Germinal center (tissue), 1 donor: ENCODE measurements around the gene AK1.

Experiments used
- DNase-seq: peaks from one replicate; pipeline ENCODE4 v3.0.0; 2012; ENCODE audit warnings: mixed read lengths, low spot score

The AK1 gene

GRCh38 chr9:127867356-127868277 is 9.9 kb downstream of the AK1 start:
- no peak for DNase-seq

GRCh38 chr9:127866535-127866934 is 10.9 kb downstream of the AK1 start:
- peak; percentile 48 for DNase-seq

- no peak for DNase-seq
These were observed 11.6 kb downstream of the AK1 start for GRCh38 chr9:127865645-127866464.

- no peak for DNase-seq
These were observed 14.3 kb downstream of the AK1 start for GRCh38 chr9:127863191-127863621.

- peak; percentile 69 for DNase-seq
These were observed 15.1 kb downstream of the AK1 start for GRCh38 chr9:127862075-127863011.

- DNase-seq, result no peak
These were observed 16.7 kb downstream of the AK1 start for GRCh38 chr9:127860779-127861178.

GRCh38 chr9:127860260-127860659 is 17.2 kb downstream of the AK1 start:
- no peak for DNase-seq

GRCh38 chr9:127858041-127858512 is 19.4 kb downstream of the AK1 start:
- DNase-seq, result no peak

- DNase-seq, result no peak
These were observed 20.2 kb downstream of the AK1 start for GRCh38 chr9:127857278-127857677.

GRCh38 chr9:127856729-127857116 is 20.8 kb downstream of the AK1 start:
- no peak for DNase-seq

GRCh38 chr9:127856094-127856728 is 21.3 kb downstream of the AK1 start:
- no peak for DNase-seq

- no peak for DNase-seq
These were observed 22.0 kb downstream of the AK1 start for GRCh38 chr9:127855522-127855921.

- DNase-seq, result no peak
These were observed 22.5 kb downstream of the AK1 start for GRCh38 chr9:127854960-127855359.

GRCh38 chr9:127854184-127854806 is 23.2 kb downstream of the AK1 start, which contains the start of gene ENG:
Gene ENG, minus strand, starts transcription at chr9:127854658. Its CDS starts 303 bp downstream, at chr9:127854355.
- no peak for DNase-seq

- no peak for DNase-seq
These were observed 23.9 kb downstream of the AK1 start for GRCh38 chr9:127853312-127854183.

GRCh38 chr9:127852829-127853228 is 24.6 kb downstream of the AK1 start:
- no peak for DNase-seq

GRCh38 chr9:127850286-127850830 is 27.1 kb downstream of the AK1 start:
- no peak for DNase-seq

- no peak for DNase-seq
These were observed 28.5 kb downstream of the AK1 start for GRCh38 chr9:127848756-127849504.
